ENCODE results near the gene RELN. TPM values are rescaled to one million over a fixed set of nuclear protein-coding genes. Genes with fewer than 3 reads are reported as not detected.

Gene RELN
- total and polyA plus RNA-seq, 11 donors, result 0.16 to 3.5 (median 1.3) TPM

- H3K4me1 ChIP-seq, result no peaks in the 10 kb centered on the region
- no peak for ATAC-seq
- intact Hi-C loops (cut with DNase I), result loop anchor here in 2 of 10 donors (5.0 to 10.0 kb wide), 2 partner anchors 55 to 233 kb away; no protein-coding TSS in a partner anchor
Observed at GRCh38 chr7:103929901-103930311, 59.6 kb downstream of the RELN start.

DNA sequence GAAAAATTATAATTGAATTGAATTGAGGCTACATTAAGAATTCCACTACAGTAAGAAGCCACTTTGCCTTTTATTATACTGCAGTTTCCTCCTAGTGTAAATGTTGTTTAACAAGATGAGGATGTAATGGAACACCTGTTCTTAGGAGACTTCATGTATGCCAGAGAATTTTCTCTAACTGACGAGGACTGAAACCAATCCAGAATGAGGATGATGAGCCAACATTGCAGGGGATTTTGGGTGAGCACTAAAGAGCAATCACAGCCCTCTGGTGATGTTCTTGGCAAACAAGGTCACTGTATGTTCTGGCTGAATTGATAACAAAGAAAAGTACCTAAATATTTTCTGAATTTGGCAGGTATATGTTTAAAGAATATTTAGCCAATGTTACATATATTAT, 60.9 kb downstream of the RELN start:
- Histone ChIP-seq H3K36me3 (no peaks in the 10 kb centered on the region), H3K9me3 (no peaks in the 10 kb centered on the region), H3K4me1 (no peaks in the 10 kb centered on the region), H3K4me3 (no peak overlapping the region), H3K27ac (no peak overlapping the region), H3K27me3 (peaks cover 0 to 3% (median 0%) of the 10 kb centered on the region in 9 donors)
- intact Hi-C loops (cut with DNase I), result loop anchor here in 1 of 10 donors (5.0 kb wide), 1 partner anchor 231 kb away; no protein-coding TSS in a partner anchor
- no peak for TF ChIP-seq POLR2A (IDR thresholded peaks at IDR 0.05)
- no peak for TF ChIP-seq CTCF (IDR thresholded peaks at IDR 0.05)
- ATAC-seq (no peak), DNase-seq (no peak)
- 52 to 68% (median 61%) methylated on average over 1 of the region's 1 CpG for WGBS, 4 donors

More at GRCh38 chr7:103929901-103930311, 59.6 kb downstream of the RELN start:
- no peaks in the 10 kb centered on the region for H3K36me3 ChIP-seq
- TF ChIP-seq CTCF (IDR thresholded peaks at IDR 0.05), result no peak
- no peak for TF ChIP-seq POLR2A (IDR thresholded peaks at IDR 0.05)
- 61 to 76% (median 70%) methylated on average over 1 of the region's 1 CpG for WGBS, 4 donors
- H3K9me3 ChIP-seq, result no peaks in the 10 kb centered on the region
- no peak for DNase-seq
- H3K4me3 ChIP-seq, result no peak overlapping the region
- H3K27ac ChIP-seq, result no peak overlapping the region
- H3K27me3 ChIP-seq, result no peaks in the 10 kb centered on the region

DNA sequence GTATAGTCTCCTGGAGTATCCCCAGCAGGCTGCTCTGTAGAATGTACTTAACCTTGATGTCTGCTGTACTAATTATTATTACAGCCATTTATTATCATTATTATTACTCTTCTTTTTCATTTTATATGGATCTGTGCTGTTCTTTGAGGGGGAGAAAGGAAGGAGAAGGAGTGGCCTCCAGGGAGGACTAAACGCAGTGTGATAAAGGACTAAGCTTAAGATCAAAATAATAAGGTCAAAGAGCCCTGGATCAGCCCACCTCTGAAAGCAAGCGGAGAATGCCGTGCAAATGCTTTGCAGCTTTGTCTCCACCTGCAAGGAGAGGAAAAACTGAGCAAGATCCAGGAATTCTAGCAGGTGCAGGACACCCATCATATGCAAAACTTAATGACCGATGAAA, 65.3 kb downstream of the RELN start:
- Histone ChIP-seq H3K27me3 (peaks cover 0 to 6% (median 0%) of the 10 kb centered on the region in 9 donors), H3K27ac (no peak overlapping the region), H3K36me3 (no peaks in the 10 kb centered on the region), H3K9me3 (no peaks in the 10 kb centered on the region), H3K4me3 (no peak overlapping the region), H3K4me1 (no peaks in the 10 kb centered on the region)
- TF ChIP-seq CTCF (IDR thresholded peaks at IDR 0.05), result no peak
- no peak for TF ChIP-seq POLR2A (IDR thresholded peaks at IDR 0.05)
- intact Hi-C loops (cut with DNase I), result no loop called here
- ATAC-seq (no peak), DNase-seq (no peak)
- WGBS, 4 donors, result 71 to 72% (median 71%) methylated on average over 4 of the region's 4 CpGs

DNA sequence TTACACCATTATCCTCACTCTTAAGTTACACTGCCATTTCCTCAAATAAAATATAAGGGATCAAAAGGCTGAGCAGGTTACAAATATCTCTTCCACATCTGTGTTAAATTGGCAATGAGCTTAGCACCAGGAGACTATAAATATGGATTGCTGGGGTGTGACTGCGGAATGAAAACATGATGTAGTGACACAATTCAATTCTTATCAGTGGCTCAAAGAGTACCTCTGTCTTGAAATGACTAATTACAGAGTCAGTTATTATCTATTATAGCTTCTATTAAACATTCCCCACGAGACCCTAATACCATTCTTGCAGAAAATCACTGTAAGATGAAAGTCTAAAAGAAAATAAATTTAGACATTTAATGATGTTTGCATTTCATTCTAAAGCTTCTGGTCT, 67.1 kb downstream of the RELN start:
- 42 to 47% (median 44%) methylated on average over 2 of the region's 2 CpGs for WGBS, 4 donors
- H3K9me3 ChIP-seq, result no peaks in the 10 kb centered on the region
- H3K27me3 ChIP-seq, result peaks cover 0 to 6% (median 0%) of the 10 kb centered on the region in 9 donors
- DNase-seq, result no peak
- H3K27ac ChIP-seq, result no peak overlapping the region
- TF ChIP-seq CTCF (IDR thresholded peaks at IDR 0.05) (no peak), POLR2A (IDR thresholded peaks at IDR 0.05) (no peak)
- no peak for ATAC-seq
- no peak overlapping the region for H3K4me3 ChIP-seq
- H3K36me3 ChIP-seq, result no peaks in the 10 kb centered on the region
- intact Hi-C loops (cut with DNase I), result no loop called here
- no peaks in the 10 kb centered on the region for H3K4me1 ChIP-seq

All from heart left ventricle (tissue), 16 donors.